ENCODE results near the gene NLRP7. TPM values are rescaled to one million over a fixed set of nuclear protein-coding genes. Genes with fewer than 3 reads are reported as not detected.
A peak's percentile ranks its signal among the peaks of the same experiment; 100 is the strongest.
"Not testable (repeated sequence)": the region's sequence is repeated elsewhere in the genome, so short reads cannot be mapped to it uniquely, and the experiment has no call there.

The NLRP7 gene
- total RNA-seq, 1 experiment from 2014 or later = 0.08 TPM

DNA sequence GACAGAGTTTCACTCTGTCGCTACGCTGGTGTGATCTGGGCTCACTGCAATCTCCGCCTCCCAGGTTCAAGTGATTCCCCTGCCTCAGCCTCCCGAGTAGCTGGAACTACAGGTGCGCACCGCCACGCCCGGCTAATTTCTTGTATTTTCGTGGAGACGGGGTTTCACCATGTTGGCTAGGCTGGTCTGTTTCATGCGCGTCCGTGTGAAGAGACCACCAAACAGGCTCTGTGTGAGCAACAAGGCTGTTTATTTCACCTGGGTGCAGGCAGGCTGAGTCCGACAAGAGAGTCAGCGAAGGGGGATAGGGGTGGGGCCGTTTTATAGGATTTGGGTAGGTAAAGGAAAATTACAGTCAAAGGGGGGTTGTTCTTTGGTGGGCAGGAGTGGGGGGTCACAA, 53.2 kb downstream of the NLRP7 start:
- not testable (repeated sequence) for DNase-seq (ENCODE audit: low read depth, low spot score)

DNA sequence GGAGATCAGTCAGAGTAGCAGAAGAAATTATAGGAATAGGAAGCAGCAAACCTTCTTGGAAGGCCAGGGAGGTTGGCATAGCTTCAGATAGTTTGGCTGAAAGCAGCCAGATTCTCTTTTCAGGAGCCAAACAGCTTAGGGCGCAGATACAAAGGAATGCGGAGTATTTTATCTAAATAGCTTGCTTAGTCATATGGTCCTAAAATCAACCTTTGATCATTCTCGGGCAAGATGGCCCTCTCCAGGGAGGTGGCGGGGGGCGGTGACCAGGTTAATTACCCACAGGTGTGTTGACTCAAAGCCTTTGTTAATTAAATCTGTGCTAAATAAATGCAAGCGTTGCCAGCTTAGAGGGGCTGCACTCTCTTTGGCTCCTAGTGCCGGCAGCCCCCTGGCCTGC, 53.9 kb downstream of the NLRP7 start:
- in situ Hi-C loops (cut with HindIII; ENCODE audit: low pct_unique_long_range_greater_than_20kb, low sequenced_read_pairs) = no loop called here
- DNase-seq (ENCODE audit: low read depth, low spot score) = no peak

More for the DNA sequence above, 53.2 kb downstream of the NLRP7 start:
- in situ Hi-C loops (cut with HindIII; ENCODE audit: low pct_unique_long_range_greater_than_20kb, low sequenced_read_pairs) = not testable (repeated sequence)

DNA sequence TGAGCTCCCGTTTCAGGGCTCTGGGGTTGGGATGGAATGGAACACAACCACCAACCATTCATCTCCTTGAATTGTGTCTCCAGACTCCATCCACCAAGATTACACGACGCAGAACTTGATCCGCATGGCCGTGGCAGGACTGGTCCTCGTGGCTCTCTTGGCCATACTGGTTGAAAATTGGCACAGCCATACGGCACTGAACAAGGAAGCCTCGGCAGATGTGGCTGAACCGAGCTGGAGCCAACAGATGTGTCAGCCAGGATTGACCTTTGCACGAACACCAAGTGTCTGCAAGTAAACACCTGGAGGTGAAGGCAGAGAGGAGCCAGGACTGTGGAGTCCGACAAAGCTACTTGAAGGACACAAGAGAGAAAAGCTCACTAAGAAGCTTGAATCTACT, 57.8 kb downstream of the NLRP7 start:
- in situ Hi-C loops (cut with HindIII; ENCODE audit: low pct_unique_long_range_greater_than_20kb, low sequenced_read_pairs) = no loop called here
- DNase-seq (ENCODE audit: low read depth, low spot score) = no peak

DNA sequence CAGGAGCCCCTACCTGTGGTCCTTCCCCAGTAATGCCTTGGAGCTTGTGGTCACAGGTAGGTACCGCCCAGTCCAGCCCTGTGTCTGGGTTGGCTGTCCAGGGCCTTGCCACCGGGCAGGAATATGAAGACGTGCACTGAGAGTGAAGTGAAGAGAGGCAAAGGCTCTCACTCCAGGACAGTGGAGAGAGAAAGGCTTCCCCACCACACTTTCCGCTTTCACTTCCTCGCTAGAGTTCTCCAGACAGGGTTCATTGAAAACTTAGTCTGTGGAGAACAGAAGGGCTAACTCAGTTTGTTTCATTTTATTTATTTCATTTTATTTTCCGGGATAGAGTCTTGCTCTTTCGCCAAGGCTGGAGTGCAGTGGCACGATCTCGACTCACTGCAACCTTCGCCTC, 59.1 kb downstream of the NLRP7 start:
- DNase-seq (ENCODE audit: low read depth, low spot score) = no peak
- in situ Hi-C loops (cut with HindIII; ENCODE audit: low pct_unique_long_range_greater_than_20kb, low sequenced_read_pairs) = no loop called here

DNA sequence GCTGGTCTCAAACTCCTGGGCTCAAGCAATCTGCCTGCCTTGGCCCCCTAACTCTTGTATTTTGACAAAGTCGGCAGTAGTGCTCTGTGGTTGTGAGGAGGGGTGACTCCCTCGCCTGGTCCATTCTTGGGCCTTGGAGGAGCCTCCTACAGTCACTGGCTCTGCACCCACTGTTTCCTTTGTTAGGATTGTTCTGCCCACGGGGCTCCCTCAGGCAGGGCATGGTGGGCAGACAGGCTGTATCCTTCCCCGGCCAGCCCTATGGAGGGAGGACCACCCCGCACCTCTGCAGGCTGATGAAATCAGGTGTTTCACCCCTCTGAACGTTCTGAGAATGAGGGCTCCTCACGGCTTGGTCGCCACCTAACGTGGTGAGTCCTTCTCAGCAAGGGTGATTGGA, 64.1 kb downstream of the NLRP7 start:
- in situ Hi-C loops (cut with HindIII; ENCODE audit: low pct_unique_long_range_greater_than_20kb, low sequenced_read_pairs) = no loop called here
- DNase-seq (ENCODE audit: low read depth, low spot score) = no peak

DNA sequence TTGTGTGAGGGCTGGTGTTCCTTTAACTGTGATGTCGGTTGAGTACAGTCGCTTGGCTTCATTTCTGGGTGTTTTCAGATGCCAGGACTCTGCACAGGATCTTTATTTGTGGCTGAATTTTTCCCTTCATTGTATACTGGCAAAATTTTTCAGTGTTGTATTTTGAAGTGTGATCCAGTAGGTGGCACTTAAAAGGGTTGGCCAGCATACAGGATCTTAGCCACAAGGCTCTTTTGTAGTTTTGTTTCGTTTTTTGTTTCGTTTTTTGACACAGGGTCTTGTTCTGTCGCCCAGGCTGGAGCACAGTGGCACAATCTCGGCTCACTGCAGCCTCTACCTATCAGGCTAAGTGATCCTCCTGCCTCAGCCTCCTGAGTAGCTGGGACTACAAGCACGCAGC, 64.6 kb downstream of the NLRP7 start:
- in situ Hi-C loops (cut with HindIII; ENCODE audit: low pct_unique_long_range_greater_than_20kb, low sequenced_read_pairs) = no loop called here
- DNase-seq (ENCODE audit: low read depth, low spot score) = peak; percentile 44

DNA sequence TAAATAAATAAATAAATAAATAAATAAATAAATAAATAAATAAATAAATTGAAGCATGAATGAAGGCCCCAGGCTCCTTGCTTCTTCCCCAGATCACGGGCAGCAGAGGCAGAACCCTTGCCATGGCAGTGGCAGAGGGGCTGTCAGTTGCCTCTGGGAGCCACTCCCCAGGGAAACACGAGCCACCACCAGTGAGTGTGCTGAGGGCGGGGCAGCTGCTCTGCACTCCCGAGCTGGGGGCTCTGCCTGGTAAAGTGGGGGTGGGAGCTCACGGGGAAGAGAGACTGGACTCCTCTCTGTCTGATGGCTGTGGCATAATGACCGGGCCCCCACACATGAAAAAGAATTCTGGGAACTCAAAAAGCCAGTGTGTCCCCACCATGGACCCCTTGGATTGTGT, 65.4 kb downstream of the NLRP7 start:
- in situ Hi-C loops (cut with HindIII; ENCODE audit: low pct_unique_long_range_greater_than_20kb, low sequenced_read_pairs) = no loop called here
- DNase-seq (ENCODE audit: low read depth, low spot score) = no peak

DNA sequence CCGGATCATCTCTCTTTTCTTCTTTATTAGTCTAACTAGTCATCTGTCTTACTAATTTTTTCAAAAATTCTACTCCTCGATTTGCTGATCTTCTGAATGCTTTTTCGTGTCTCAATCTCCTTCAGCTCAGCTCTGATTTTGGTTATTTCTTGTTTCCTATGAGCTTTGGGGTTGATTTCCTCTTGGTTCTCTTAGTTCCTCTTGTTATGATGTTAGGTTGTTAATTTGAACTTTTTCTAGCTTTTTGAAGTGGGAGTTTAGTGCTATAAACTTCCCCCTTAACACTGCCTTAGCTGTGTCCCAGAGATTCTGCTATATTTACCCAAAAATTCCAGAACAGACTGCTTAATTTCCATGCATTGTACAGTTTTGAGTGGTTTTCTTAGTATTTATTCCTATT, 69.9 kb downstream of the NLRP7 start:
- in situ Hi-C loops (cut with HindIII; ENCODE audit: low pct_unique_long_range_greater_than_20kb, low sequenced_read_pairs) = no loop called here
- DNase-seq (ENCODE audit: low read depth, low spot score) = no peak

DNA sequence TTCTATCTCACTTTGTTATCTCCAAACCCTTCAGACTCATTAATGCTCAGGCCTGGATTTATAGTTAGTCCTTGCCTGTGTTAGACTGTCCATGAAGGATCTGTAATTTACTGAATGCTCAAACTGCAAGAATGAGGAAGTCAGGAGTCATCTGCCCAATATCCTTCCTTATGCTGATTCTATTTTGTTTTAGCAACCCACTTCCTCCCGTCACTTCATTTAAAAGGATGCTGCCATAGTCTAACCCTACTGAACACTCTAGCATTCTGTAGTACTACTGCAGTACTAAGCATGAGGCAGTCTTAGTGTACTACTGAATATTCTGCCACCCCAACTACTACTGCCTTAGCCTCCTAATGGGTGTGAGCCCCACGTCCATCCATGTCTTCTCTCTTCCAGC, 71.8 kb downstream of the NLRP7 start:
- no peak for DNase-seq (ENCODE audit: low read depth, low spot score)
- in situ Hi-C loops (cut with HindIII; ENCODE audit: low pct_unique_long_range_greater_than_20kb, low sequenced_read_pairs) = no loop called here

DNA sequence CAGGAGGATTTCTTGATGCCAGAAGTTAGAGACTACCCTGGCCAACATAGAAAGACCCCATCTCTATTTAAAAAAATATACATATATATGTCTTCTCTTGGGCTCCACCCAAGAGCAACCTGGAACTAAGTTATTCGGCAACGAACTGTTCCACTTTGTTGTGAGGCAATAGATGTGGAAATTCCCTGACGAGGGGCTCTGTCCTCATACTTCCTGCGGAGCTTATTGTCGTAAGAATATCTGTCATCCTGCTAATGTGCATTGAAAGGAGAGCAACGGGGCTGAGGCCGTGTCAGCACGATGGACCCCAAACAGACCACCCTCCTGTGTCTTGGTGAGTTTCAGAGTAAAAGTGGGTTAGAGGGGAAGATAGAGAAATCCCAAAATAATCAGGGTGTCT, 73.3 kb downstream of the NLRP7 start, which contains the start of gene FCAR:
FCAR (plus strand) TSS at position 246 of the 400 bp plus-strand sequence; CDS start at position 301, 55 bp downstream.
- no peak for DNase-seq (ENCODE audit: low read depth, low spot score)
- in situ Hi-C loops (cut with HindIII; ENCODE audit: low pct_unique_long_range_greater_than_20kb, low sequenced_read_pairs) = no loop called here

Small RNA genes lying within 50 kb of the gene (small RNA-seq; reads per million reads assigned to genes)
- gene AC011476.8 = 0 reads per million in 2 experiments

Other genes with a start within 250 kb of the NLRP7 start
- gene KIR3DL3, start 223.1 kb downstream of the NLRP7 start, total RNA-seq (2014; rRNA removed; shearing (Covaris generic)) = not detected in 2 replicates
- not detected in 2 replicates for gene KIR2DL3, start 209.0 kb downstream of the NLRP7 start, total RNA-seq (2014; rRNA removed; shearing (Covaris generic))
- not detected in 2 replicates for gene KIR2DL1, start 177.7 kb downstream of the NLRP7 start, total RNA-seq (2014; rRNA removed; shearing (Covaris generic))
- not detected in 2 replicates for gene KIR2DL4, start 143.9 kb downstream of the NLRP7 start, total RNA-seq (2014; rRNA removed; shearing (Covaris generic))
- gene KIR3DL1, start 131.1 kb downstream of the NLRP7 start, total RNA-seq (2014; rRNA removed; shearing (Covaris generic)) = not detected in 2 replicates
- gene KIR2DS4, start 114.9 kb downstream of the NLRP7 start, total RNA-seq (2014; rRNA removed; shearing (Covaris generic)) = not detected in 2 replicates
- gene KIR3DL2, start 97.1 kb downstream of the NLRP7 start, total RNA-seq (2014; rRNA removed; shearing (Covaris generic)) = not detected in 2 replicates
- not detected in 2 replicates for gene FCAR, start 73.3 kb downstream of the NLRP7 start, total RNA-seq (2014; rRNA removed; shearing (Covaris generic))
- not detected in 2 replicates for gene NCR1, start 41.4 kb downstream of the NLRP7 start, total RNA-seq (2014; rRNA removed; shearing (Covaris generic))
- not detected in 2 replicates for gene NLRP2, start 18.8 kb upstream of the NLRP7 start, total RNA-seq (2014; rRNA removed; shearing (Covaris generic))
- gene GP6, start 90.7 kb upstream of the NLRP7 start, total RNA-seq (2014; rRNA removed; shearing (Covaris generic)) = not detected in 2 replicates
- gene RDH13, start 115.6 kb upstream of the NLRP7 start, total RNA-seq (2014; rRNA removed; shearing (Covaris generic)) = 18.1 and 20.7 TPM in 2 replicates
- 8.1 and 8.7 TPM in 2 replicates for gene EPS8L1, start 128.3 kb upstream of the NLRP7 start, total RNA-seq (2014; rRNA removed; shearing (Covaris generic))
- gene PPP1R12C, start 170.1 kb upstream of the NLRP7 start, total RNA-seq (2014; rRNA removed; shearing (Covaris generic)) = 30.0 and 35.1 TPM in 2 replicates
- gene TNNT1, start 201.7 kb upstream of the NLRP7 start, total RNA-seq (2014; rRNA removed; shearing (Covaris generic)) = 53.1 and 53.4 TPM in 2 replicates
- gene TNNI3, start 210.2 kb upstream of the NLRP7 start, total RNA-seq (2014; rRNA removed; shearing (Covaris generic)) = 1.6 and 2.3 TPM in 2 replicates
- gene DNAAF3, start 219.1 kb upstream of the NLRP7 start, total RNA-seq (2014; rRNA removed; shearing (Covaris generic)) = 2.8 and 3.2 TPM in 2 replicates
- 0.37 and 1.1 TPM in 2 replicates for gene SYT5, start 232.8 kb upstream of the NLRP7 start, total RNA-seq (2014; rRNA removed; shearing (Covaris generic))